Fibroblast of skin of left quadriceps (primary cell): ENCODE data around the gene FMR1NB.

Source experiments
- DNase-seq, 2 experiments: peaks; one replicate each; pipeline ENCODE4 v3.0.0-alpha.2; 2013; ENCODE audit warnings: low read depth in 2 of 2

The FMR1NB gene

GRCh38 chrX:148070504-148070877 lies 89.4 kb downstream of the FMR1NB start:
- DNase-seq = no peak
